Fibroblast of upper back skin (primary cell): ENCODE results near the gene CMPK2.
A peak's percentile ranks its signal among the peaks of the same experiment; 100 is the strongest.
"Not testable (repeated sequence)": the region's sequence is repeated elsewhere in the genome, so short reads cannot be mapped to it uniquely, and the experiment has no call there.

Experiments
- DNase-seq: peaks from one replicate; pipeline ENCODE4 v3.0.0-alpha.2; 2013

The CMPK2 gene, protein sequence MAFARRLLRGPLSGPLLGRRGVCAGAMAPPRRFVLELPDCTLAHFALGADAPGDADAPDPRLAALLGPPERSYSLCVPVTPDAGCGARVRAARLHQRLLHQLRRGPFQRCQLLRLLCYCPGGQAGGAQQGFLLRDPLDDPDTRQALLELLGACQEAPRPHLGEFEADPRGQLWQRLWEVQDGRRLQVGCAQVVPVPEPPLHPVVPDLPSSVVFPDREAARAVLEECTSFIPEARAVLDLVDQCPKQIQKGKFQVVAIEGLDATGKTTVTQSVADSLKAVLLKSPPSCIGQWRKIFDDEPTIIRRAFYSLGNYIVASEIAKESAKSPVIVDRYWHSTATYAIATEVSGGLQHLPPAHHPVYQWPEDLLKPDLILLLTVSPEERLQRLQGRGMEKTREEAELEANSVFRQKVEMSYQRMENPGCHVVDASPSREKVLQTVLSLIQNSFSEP

DNA sequence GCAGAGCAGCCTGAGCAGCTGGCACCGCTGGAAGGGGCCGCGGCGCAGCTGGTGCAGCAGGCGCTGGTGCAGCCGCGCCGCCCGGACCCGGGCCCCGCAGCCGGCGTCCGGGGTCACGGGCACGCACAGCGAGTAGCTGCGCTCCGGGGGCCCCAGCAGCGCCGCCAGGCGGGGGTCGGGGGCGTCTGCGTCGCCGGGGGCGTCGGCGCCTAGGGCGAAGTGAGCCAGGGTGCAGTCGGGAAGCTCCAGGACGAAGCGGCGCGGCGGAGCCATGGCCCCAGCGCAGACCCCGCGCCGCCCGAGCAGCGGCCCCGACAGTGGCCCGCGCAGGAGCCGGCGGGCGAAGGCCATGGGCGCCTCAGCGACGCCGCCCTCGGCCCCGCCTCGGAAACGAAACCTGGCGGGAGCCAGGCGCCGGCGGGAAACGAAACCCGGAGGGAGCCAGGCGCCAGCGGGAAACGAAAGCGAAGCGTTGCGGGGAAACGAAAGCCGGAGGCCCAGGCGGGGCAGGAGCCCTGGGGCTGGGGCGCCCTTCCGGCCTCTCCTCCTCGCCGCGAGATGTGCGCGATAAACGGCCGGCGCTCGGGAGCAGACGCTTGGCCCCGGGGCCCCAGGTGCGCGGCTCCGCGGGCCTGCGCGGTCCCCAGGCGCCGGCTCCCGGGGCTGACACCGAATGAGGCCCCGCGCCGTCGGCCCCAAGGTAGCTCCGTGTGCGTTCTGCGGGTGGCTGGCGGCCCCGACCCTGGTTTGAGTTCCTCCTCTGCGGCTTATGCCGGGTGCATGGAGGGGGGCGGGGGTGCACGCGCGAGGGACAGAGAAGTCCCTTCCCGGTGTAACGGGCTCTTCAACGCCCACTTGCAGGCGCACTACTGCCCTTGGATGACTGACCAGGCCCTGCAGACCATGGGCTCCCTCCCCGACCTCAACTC lies at the start of gene CMPK2:
Gene CMPK2 (minus strand): TSS at position 562 of the 929 bp plus-strand sequence. CDS start 211 bp downstream, at position 351.
- DNase-seq: peak; percentile 43

GRCh38 chr2:6915399-6915798 lies 49.7 kb upstream of the CMPK2 start:
- no peak for DNase-seq

- DNase-seq: peak; percentile 19
Measured at GRCh38 chr2:6914828-6915227, 49.1 kb upstream of the CMPK2 start.

GRCh38 chr2:6913415-6914157 lies 47.9 kb upstream of the CMPK2 start:
- no peak for DNase-seq

DNA sequence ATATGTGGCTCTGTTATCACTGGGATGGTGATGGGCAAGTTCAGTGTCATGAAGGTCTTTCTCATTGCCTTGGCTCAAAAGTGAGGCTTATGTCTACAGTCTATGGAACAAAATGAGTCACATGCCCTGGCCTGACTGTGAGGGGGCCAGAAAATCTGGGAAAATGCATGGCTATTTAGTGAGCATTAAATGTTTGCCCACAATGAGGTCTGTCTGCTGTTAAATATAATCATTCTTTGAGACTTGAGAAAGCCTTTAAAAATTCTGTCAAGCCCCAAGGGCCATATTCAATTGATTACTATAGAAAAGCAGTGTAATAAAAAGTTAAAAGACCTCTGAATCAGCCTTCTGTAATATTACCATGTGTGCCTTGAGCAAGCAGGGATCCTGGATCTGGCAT lies 46.0 kb upstream of the CMPK2 start:
- peak; percentile 27 for DNase-seq

GRCh38 chr2:6909431-6910385 lies 44.0 kb upstream of the CMPK2 start:
- DNase-seq: no peak

- no peak for DNase-seq
Measured at GRCh38 chr2:6908291-6908690, 42.6 kb upstream of the CMPK2 start.

DNA sequence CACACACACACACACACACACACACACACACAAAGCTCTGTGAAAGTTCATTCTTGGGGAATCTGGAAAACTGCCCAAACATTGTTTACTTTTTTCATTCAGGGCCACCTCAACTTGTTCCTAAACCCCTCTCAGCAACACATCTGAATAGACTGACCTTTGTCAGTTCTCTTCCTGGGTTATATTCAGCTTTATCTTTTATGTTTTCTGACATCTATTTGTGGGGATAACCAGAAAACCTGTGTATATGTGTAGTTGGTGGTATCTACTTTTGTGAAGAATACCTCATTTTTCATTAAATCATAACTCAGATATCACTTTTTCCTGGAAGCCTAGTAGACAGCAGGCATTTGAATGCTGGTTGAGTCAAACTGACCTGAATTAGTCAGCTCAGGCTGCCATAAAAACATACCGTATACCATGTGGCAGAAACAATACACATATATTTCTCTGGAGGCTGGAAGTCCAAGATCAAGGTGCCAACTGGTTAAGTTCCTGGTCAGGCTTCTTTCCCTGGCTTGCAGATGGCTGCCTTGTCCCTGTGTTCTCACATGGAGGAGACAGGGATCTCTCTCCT lies 40.5 kb upstream of the CMPK2 start:
- DNase-seq: no peak

GRCh38 chr2:6905668-6906067 lies 40.0 kb upstream of the CMPK2 start:
- no peak for DNase-seq

- not testable (repeated sequence) for DNase-seq
Measured at GRCh38 chr2:6902581-6902980, 36.9 kb upstream of the CMPK2 start.

DNA sequence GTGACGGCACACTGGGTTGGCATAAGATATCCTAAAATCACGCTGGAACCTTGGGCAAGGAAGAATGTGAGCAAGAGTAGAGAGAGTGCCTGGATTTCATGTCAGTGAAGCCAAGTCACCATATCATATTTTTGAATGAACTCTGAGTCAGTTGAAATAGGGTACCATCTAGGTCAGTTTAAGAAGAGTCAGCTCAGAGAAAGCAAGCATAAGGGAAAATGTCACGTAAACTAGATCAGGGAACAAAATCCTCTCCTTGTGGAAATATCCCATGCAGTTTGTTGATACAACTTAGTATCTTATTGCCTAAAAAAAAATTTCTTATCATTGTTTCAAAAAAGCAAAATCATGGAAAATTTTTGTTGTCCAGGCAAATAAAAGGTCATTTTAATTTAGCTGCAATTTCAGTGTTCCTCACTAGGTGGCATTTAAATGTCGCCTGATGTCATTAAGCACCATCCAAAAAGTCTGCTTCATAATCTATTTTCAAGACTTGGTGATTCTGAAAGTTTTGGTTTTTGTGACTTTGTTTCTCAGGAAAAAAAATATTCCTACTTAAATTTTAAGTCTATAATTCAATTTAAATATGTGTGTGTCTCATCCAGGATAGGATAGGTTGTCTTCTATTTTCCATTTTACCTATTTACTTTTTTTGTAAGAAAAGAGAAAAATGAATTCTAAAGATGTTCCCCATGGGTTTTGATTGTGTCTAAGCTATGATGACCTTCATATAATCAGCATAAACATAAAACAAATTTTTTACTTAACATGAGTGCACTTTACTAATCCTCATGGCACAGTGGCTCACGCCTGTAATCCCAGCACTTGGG lies 31.4 kb upstream of the CMPK2 start:
- DNase-seq: peak; percentile 33

GRCh38 chr2:6893876-6894482 lies 28.3 kb upstream of the CMPK2 start:
- no peak for DNase-seq

- no peak for DNase-seq
Measured at GRCh38 chr2:6888724-6889123, 23.0 kb upstream of the CMPK2 start.

DNA sequence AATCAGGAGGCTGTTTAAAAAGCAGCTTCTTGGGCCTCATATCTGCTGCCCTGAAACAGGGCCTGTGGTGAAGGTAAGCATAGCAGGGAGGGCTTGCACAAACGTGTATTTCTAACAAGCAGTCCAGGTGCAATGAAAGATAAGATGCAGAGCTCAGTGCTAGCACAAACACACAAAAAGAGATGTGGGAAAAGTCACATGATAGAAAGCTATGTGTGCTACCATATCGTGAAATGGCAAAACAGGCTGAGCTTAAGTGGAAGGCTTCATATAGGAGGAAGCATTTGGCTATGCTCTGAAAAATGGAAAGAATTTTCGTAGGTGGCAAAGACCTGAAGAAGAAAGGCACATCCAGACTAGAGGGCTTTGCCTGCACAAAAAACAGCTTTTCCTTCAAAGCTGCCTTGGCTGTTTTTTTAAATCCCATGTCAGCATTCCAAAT lies 22.1 kb upstream of the CMPK2 start:
- DNase-seq: no peak

- no peak for DNase-seq
Measured at GRCh38 chr2:6885968-6886367, 20.3 kb upstream of the CMPK2 start.

DNA sequence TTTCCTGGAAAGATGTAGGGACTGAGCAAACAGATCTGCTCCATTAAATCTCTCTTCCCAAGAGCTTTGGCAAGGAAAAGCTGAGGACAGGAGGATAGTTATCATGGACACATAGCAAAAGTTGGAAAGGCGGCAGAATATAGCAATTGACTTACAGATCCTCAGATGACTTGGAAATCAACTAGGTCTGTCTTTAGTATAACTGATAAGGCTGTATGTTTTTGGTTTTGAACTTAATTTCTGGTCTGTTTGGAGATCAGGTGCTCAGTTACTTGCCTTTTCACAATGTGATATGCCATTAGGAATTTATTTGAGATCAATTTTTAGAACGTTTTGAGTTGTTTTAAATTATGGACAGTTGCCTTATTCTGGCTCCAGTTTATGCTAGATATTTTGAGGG lies 19.8 kb upstream of the CMPK2 start:
- DNase-seq: no peak

GRCh38 chr2:6883448-6884122 lies 17.9 kb upstream of the CMPK2 start:
- DNase-seq: no peak

DNA sequence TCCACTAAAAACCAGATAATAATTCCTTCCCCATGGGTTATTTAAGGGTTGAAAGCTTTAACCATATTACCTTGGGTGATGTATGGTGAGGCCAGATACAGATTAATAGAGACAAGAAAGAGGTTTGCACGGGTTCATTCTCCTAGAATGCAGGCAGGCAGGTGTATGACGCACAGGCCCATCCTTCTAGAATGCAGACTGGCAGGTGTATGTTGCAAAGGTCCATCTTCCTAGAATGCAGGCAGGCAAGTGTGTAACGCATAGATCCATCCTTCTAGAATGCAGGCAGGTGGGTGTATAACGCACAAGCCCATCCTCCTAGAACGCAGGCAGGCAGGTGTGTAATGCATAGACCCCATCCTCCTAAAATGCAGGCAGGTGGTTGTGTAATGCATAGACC lies 15.8 kb upstream of the CMPK2 start:
- no peak for DNase-seq

GRCh38 chr2:6881046-6881445 lies 15.3 kb upstream of the CMPK2 start:
- no peak for DNase-seq
